BJ (cell line): ENCODE results near the gene AKAP8L. TPM values are rescaled to one million over a fixed set of nuclear protein-coding genes. Genes with fewer than 3 reads are reported as not detected.
"Not testable (repeated sequence)": the region's sequence is repeated elsewhere in the genome, so short reads cannot be mapped to it uniquely, and the experiment has no call there.

Experiments used
- CTCF ChIA-PET: fragments of 350-600 bp; formaldehyde crosslinking; extraction: SDS; loops from one replicate; lab custom pipeline; 2021; ENCODE audit warnings: antibody characterized with exemption, inconsistent platforms; lab: Yijun Ruan, JAX
- POLR2A ChIA-PET: fragments of 300-600 bp; sonication (Branson Sonifier 250); formaldehyde crosslinking; extraction: SDS; loops from one replicate; lab custom pipeline; 2021; ENCODE audit warnings: antibody characterized with exemption; lab: Charles Lee
- DNase-seq: peaks from one replicate; pipeline ENCODE4 v3.0.0-alpha.2; 2011; ENCODE audit warnings: low read depth
- H3K27me3 ChIP-seq: 2 replicates; pipeline ENCODE4 v1.6.0; 2011; ENCODE audit warnings: low read length; ENCODE audit not compliant: control insufficient read depth, insufficient read depth
- H3K36me3 ChIP-seq: 2 replicates; pipeline ENCODE4 v1.5.1; 2011; ENCODE audit warnings: low read length; ENCODE audit not compliant: control insufficient read depth, insufficient read depth
- H3K4me3 ChIP-seq: 2 replicates; pipeline ENCODE4 v1.5.1; 2011; ENCODE audit warnings: low read depth, mild to moderate bottlenecking, control low read depth, low read length
- CTCF ChIP-seq: IDR thresholded peaks from 2 replicates; pipeline ENCODE4 v1.5.1; 2011; ENCODE audit warnings: low read depth, mild to moderate bottlenecking, control low read depth, inconsistent platforms, low read length, moderate library complexity; ENCODE audit not compliant: insufficient read depth
- polyA plus RNA-seq: library from polyadenylated mRNA; depleted of rRNA; stranded (reverse); fragments of >200 nt; gene quantifications from 2 replicates; pipeline ENCODE4 v1.2.3, GENCODE V29; 2011

Gene AKAP8L
- polyA plus RNA-seq, 1 experiment: 27.5 TPM

GRCh38 chr19:15365264-15365663, 53.5 kb downstream of the AKAP8L start:
- POLR2A ChIA-PET: no interaction called here
- H3K4me3 ChIP-seq: no peak overlapping the region
- TF ChIP-seq CTCF: no peak
- no peaks in the 10 kb centered on the region for H3K27me3 ChIP-seq
- DNase-seq: no peak
- H3K36me3 ChIP-seq: peaks cover 48% of the 10 kb centered on the region
- CTCF ChIA-PET: no interaction called here

- CTCF ChIA-PET, H3K27me3 ChIP-seq, H3K4me3 ChIP-seq, POLR2A ChIA-PET, DNase-seq: not testable (repeated sequence)
- H3K36me3 ChIP-seq: peaks cover 38% of the 10 kb centered on the region
Measured at GRCh38 chr19:15363791-15364190, 55.0 kb downstream of the AKAP8L start.

- POLR2A ChIA-PET, DNase-seq, CTCF ChIA-PET, H3K27me3 ChIP-seq, H3K4me3 ChIP-seq: not testable (repeated sequence)
- peaks cover 34% of the 10 kb centered on the region for H3K36me3 ChIP-seq
Measured at GRCh38 chr19:15363048-15363447, 55.7 kb downstream of the AKAP8L start.

GRCh38 chr19:15360015-15360414, 58.8 kb downstream of the AKAP8L start:
- peaks cover 28% of the 10 kb centered on the region for H3K36me3 ChIP-seq
- DNase-seq, H3K4me3 ChIP-seq, POLR2A ChIA-PET, H3K27me3 ChIP-seq: not testable (repeated sequence)
- CTCF ChIA-PET: interaction anchor here (1.1 to 1.2 kb wide), 2 partner anchors 17 to 182 kb away, joined by 3 to 4 read pairs; no protein-coding TSS in a partner anchor

- no peak for DNase-seq
- H3K4me3 ChIP-seq: no peak overlapping the region
- TF ChIP-seq CTCF: no peak
- ChIA-PET CTCF (interaction anchor here (1.1 to 1.2 kb wide), 3 partner anchors 16 to 181 kb away, joined by 3 to 4 read pairs (median 3); no protein-coding TSS in a partner anchor), POLR2A (no interaction called here)
- H3K36me3 ChIP-seq: peaks cover 33% of the 10 kb centered on the region
- no peaks in the 10 kb centered on the region for H3K27me3 ChIP-seq
Measured at GRCh38 chr19:15358918-15359317, 59.9 kb downstream of the AKAP8L start.

- POLR2A ChIA-PET: no interaction called here
- Histone ChIP-seq H3K4me3 (no peak overlapping the region), H3K36me3 (peaks cover 34% of the 10 kb centered on the region), H3K27me3 (no peaks in the 10 kb centered on the region)
- no peak for TF ChIP-seq CTCF
- CTCF ChIA-PET: no interaction called here
- DNase-seq: no peak
Measured at GRCh38 chr19:15357906-15358305, 60.9 kb downstream of the AKAP8L start.
